Neural progenitor cell (in vitro differentiated cells): ENCODE data around the gene STARD3. TPM values are rescaled to one million over a fixed set of nuclear protein-coding genes. Genes with fewer than 3 reads are reported as not detected.

Experiments used
- DNase-seq: peaks from one replicate; pipeline ENCODE4 v3.0.0-alpha.2; 2016; ENCODE audit warnings: low spot score
- H2AFZ ChIP-seq: fragments of 200-600 bp; sonication (generic); replicated peaks from 2 replicates; pipeline ENCODE4 v1.6.1; 2016; ENCODE audit warnings: antibody characterized with exemption
- H3F3A ChIP-seq: fragments of 200-600 bp; sonication (generic); 2 replicates; pipeline ENCODE4 v1.6.1; 2016; ENCODE audit warnings: antibody characterized with exemption, low read depth
- H3K27ac ChIP-seq: fragments of 200-600 bp; sonication (generic); 2 replicates; pipeline ENCODE4 v1.5.1; 2016; ENCODE audit warnings: mild to moderate bottlenecking
- H3K27me3 ChIP-seq: fragments of 200-600 bp; sonication (generic); 2 replicates; pipeline ENCODE4 v1.6.1; 2016; ENCODE audit warnings: mild to moderate bottlenecking, moderate library complexity
- H3K36me3 ChIP-seq: fragments of 200-600 bp; sonication (generic); 2 replicates; pipeline ENCODE4 v1.5.1; 2016
- H3K4me1 ChIP-seq: fragments of 200-600 bp; sonication (generic); 2 replicates; pipeline ENCODE4 v1.6.1; 2016; ENCODE audit warnings: mixed run types
- H3K4me2 ChIP-seq: fragments of 200-600 bp; sonication (generic); 2 replicates; pipeline ENCODE4 v1.6.1; 2016
- H3K4me3 ChIP-seq: fragments of 200-600 bp; sonication (generic); 2 replicates; pipeline ENCODE4 v1.5.1; 2016
- H3K79me2 ChIP-seq: fragments of 200-600 bp; sonication (generic); 2 replicates; pipeline ENCODE4 v1.6.1; 2016; ENCODE audit warnings: low read depth
- H3K9ac ChIP-seq: fragments of 200-600 bp; sonication (generic); 2 replicates; pipeline ENCODE4 v1.6.1; 2016
- H3K9me3 ChIP-seq: fragments of 200-600 bp; sonication (generic); 2 replicates; pipeline ENCODE4 v1.5.1; 2016; ENCODE audit warnings: low read depth
- H4K20me1 ChIP-seq: fragments of 200-600 bp; sonication (generic); 2 replicates; pipeline ENCODE4 v1.6.1; 2016; ENCODE audit warnings: low read depth
- H3K27ac Mint-ChIP-seq: 3 replicates; pipeline ENCODE4 v1.8.0; 2021; ENCODE audit warnings: mixed read lengths
- H3K27me3 Mint-ChIP-seq: 2 replicates; pipeline ENCODE4 v1.8.0; 2022; ENCODE audit warnings: low read depth, mild to moderate bottlenecking, inconsistent platforms, moderate library complexity, mixed read lengths; ENCODE audit not compliant: insufficient read depth
- H3K36me3 Mint-ChIP-seq: 3 replicates; pipeline ENCODE4 v1.8.0; 2021; ENCODE audit warnings: mixed read lengths
- H3K4me1 Mint-ChIP-seq: 3 replicates; pipeline ENCODE4 v1.8.0; 2021; ENCODE audit warnings: mixed read lengths
- H3K4me3 Mint-ChIP-seq: 3 replicates; pipeline ENCODE4 v1.8.0; 2021; ENCODE audit warnings: mild to moderate bottlenecking, moderate library complexity, mixed read lengths
- H3K9me3 Mint-ChIP-seq: 3 replicates; pipeline ENCODE4 v1.8.0; 2020; ENCODE audit warnings: mixed read lengths
- EZH2 ChIP-seq: fragments of 200-600 bp; sonication (generic); IDR thresholded peaks from 2 replicates; pipeline ENCODE4 v1.6.1; 2017; ENCODE audit warnings: antibody characterized with exemption, mild to moderate bottlenecking, moderate library complexity
- EZH2phosphoT487 ChIP-seq: fragments of 200-600 bp; sonication (generic); IDR thresholded peaks from 2 replicates; pipeline ENCODE4 v1.6.1; 2017; ENCODE audit warnings: antibody characterized with exemption
- total RNA-seq: library from RNA; depleted of rRNA; stranded (reverse); fragments of >200 nt; gene quantifications from 2 replicates; pipeline ENCODE4 v1.2.3, GENCODE V29; 2015; ENCODE audit warnings: low replicate concordance
- TF ChIP-seq, protein P1 (sequence below): fragments of 200-600 bp; sonication (generic); IDR thresholded peaks from 2 replicates; pipeline ENCODE4 v1.5.1; 2017; ENCODE audit warnings: antibody characterized with exemption, mild to moderate bottlenecking

Gene STARD3
- total RNA-seq, 1 donor from 2014 or later = 21.5 TPM

DNA sequence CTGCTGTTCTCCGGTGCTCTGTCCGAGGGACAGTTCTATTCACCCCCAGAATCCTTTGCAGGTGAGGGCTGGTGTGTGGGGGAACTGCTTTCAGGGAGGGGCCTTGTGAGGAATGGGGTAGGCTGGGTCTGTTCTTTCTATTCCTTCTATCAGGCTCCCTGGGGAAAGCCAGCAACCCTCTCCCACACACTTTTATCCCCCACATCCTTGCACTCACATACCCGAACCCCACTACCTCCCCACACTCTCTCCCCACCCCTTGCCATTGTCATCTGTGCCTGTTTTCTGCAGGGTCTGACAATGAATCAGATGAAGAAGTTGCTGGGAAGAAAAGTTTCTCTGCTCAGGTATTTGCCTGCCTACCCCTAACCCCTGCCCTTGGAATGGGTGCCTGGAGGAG lies 21.8 kb downstream of the STARD3 start:
- no peak overlapping the region for H3K4me3 ChIP-seq
- peaks cover 25% of the 10 kb centered on the region for H3K4me1 Mint-ChIP-seq
- TF ChIP-seq EZH2 (no peak), EZH2phosphoT487 (no peak)
- TF ChIP-seq, protein P1, sequence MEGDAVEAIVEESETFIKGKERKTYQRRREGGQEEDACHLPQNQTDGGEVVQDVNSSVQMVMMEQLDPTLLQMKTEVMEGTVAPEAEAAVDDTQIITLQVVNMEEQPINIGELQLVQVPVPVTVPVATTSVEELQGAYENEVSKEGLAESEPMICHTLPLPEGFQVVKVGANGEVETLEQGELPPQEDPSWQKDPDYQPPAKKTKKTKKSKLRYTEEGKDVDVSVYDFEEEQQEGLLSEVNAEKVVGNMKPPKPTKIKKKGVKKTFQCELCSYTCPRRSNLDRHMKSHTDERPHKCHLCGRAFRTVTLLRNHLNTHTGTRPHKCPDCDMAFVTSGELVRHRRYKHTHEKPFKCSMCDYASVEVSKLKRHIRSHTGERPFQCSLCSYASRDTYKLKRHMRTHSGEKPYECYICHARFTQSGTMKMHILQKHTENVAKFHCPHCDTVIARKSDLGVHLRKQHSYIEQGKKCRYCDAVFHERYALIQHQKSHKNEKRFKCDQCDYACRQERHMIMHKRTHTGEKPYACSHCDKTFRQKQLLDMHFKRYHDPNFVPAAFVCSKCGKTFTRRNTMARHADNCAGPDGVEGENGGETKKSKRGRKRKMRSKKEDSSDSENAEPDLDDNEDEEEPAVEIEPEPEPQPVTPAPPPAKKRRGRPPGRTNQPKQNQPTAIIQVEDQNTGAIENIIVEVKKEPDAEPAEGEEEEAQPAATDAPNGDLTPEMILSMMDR = no peak
- no peaks in the 10 kb centered on the region for H3K9me3 Mint-ChIP-seq
- H3K79me2 ChIP-seq = peaks cover 8% of the 10 kb centered on the region
- no peaks in the 10 kb centered on the region for H3K27me3 ChIP-seq
- no peak overlapping the region for H3K27ac ChIP-seq
- H2AFZ ChIP-seq = no peak overlapping the region
- no peaks in the 10 kb centered on the region for H3K36me3 ChIP-seq
- H3K4me3 Mint-ChIP-seq = no peak overlapping the region
- H4K20me1 ChIP-seq = peaks cover 31% of the 10 kb centered on the region
- H3K36me3 Mint-ChIP-seq = peaks cover 9% of the 10 kb centered on the region
- no peak overlapping the region for H3K4me2 ChIP-seq
- no peaks in the 10 kb centered on the region for H3K9me3 ChIP-seq
- no peak overlapping the region for H3K27ac Mint-ChIP-seq
- no peak for DNase-seq
- H3K27me3 Mint-ChIP-seq = peaks cover 2% of the 10 kb centered on the region
- H3K4me1 ChIP-seq = peaks cover 15% of the 10 kb centered on the region
- no peak overlapping the region for H3K9ac ChIP-seq
- H3F3A ChIP-seq = peaks cover 5% of the 10 kb centered on the region

DNA sequence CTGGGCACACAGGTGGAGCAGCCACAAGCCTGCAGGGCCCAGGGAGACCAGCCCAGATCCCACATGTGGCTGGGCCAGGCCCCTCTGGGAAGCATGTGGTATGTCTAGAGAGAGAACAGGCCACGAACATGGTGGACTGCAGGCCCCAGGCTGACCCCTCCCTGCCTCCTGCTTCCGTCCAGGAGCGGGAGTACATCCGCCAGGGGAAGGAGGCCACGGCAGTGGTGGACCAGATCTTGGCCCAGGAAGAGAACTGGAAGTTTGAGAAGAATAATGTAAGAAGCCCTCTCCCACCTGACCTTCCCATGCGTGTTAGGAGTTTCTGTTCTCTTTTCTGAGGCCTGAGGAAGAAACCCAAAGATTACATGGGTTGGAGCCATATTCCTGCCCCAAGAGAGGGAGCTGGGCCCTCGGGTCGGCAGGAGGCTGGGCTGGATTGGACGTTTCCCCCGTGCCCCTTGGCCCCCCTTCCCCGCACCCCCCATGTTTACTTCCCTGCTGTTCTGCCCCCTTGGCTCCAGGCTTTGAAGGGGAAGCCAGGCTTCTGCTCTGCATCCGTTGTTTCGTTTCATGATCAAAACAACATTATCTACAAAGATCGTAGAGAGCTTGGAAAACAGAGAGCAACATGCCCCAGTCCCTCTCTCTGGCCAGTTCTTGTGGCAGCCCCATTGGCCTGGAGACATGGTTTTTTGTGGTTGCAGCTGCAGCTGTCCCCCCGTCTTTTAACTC lies 22.5 kb downstream of the STARD3 start:
- no peak for DNase-seq
- TF ChIP-seq, protein P1 = no peak
- TF ChIP-seq EZH2 (no peak), EZH2phosphoT487 (no peak)

DNA sequence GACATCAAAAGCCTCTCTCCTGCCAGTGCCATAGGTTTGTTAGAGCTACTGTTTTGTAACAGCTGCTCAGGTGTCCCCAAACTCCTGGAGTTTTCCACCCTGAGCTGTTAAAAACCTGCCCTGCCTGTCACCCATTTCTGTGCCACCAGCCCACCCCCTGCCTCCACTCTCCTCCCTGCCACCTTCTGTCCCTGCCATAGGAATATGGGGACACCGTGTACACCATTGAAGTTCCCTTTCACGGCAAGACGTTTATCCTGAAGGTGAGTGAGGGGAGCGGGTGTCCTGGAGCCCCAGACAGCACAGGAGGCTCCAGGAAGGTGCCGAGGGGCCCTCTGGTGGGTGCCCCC lies 23.0 kb downstream of the STARD3 start:
- Histone ChIP-seq H3K36me3 (no peaks in the 10 kb centered on the region), H3K4me2 (no peak overlapping the region), H4K20me1 (peaks cover 35% of the 10 kb centered on the region), H3K9me3 (no peaks in the 10 kb centered on the region), H2AFZ (no peak overlapping the region), H3K4me1 (peaks cover 13% of the 10 kb centered on the region), H3K4me3 (no peak overlapping the region), H3K27ac (no peak overlapping the region), H3F3A (peaks cover 9% of the 10 kb centered on the region), H3K27me3 (peaks cover 2% of the 10 kb centered on the region), H3K79me2 (no peaks in the 10 kb centered on the region), H3K9ac (no peak overlapping the region)
- peaks cover 6% of the 10 kb centered on the region for H3K36me3 Mint-ChIP-seq
- no peak overlapping the region for H3K27ac Mint-ChIP-seq
- DNase-seq = no peak
- no peaks in the 10 kb centered on the region for H3K9me3 Mint-ChIP-seq
- TF ChIP-seq EZH2phosphoT487 = no peak
- TF ChIP-seq, protein P1 = no peak
- no peak for TF ChIP-seq EZH2
- peaks cover 2% of the 10 kb centered on the region for H3K27me3 Mint-ChIP-seq
- peaks cover 19% of the 10 kb centered on the region for H3K4me1 Mint-ChIP-seq
- H3K4me3 Mint-ChIP-seq = no peak overlapping the region

More for the DNA sequence above, 22.5 kb downstream of the STARD3 start:
- Histone ChIP-seq H3K79me2 (peaks cover 3% of the 10 kb centered on the region), H2AFZ (no peak overlapping the region), H3K4me3 (no peak overlapping the region), H3K9ac (no peak overlapping the region), H4K20me1 (peaks cover 32% of the 10 kb centered on the region), H3K4me2 (no peak overlapping the region), H3F3A (peaks cover 9% of the 10 kb centered on the region), H3K36me3 (no peaks in the 10 kb centered on the region), H3K27ac (no peak overlapping the region), H3K27me3 (no peaks in the 10 kb centered on the region), H3K4me1 (peaks cover 16% of the 10 kb centered on the region), H3K9me3 (no peaks in the 10 kb centered on the region)
- H3K4me3 Mint-ChIP-seq = no peak overlapping the region
- peaks cover 11% of the 10 kb centered on the region for H3K36me3 Mint-ChIP-seq
- no peak overlapping the region for H3K27ac Mint-ChIP-seq
- H3K4me1 Mint-ChIP-seq = peaks cover 24% of the 10 kb centered on the region
- H3K9me3 Mint-ChIP-seq = no peaks in the 10 kb centered on the region
- peaks cover 2% of the 10 kb centered on the region for H3K27me3 Mint-ChIP-seq
